Smooth muscle cell (in vitro differentiated cells): Measurements from ENCODE around the gene NHS. TPM values are rescaled to one million over a fixed set of nuclear protein-coding genes. Genes with fewer than 3 reads are reported as not detected.

ENCODE experiments used
- DNase-seq: peaks from one replicate; lab custom pipeline; 2025; ENCODE audit not compliant: unreplicated experiment; lab: John Stamatoyannopoulos, UW
- H2AFZ ChIP-seq: fragments of 200-600 bp; sonication (generic); 2 replicates; pipeline ENCODE4 v1.6.0; 2016; ENCODE audit warnings: antibody characterized with exemption, low read depth, mild to moderate bottlenecking
- H3F3A ChIP-seq: fragments of 200-600 bp; sonication (generic); 2 replicates; pipeline ENCODE4 v1.6.0; 2017; ENCODE audit warnings: antibody characterized with exemption, low read depth
- H3K27ac ChIP-seq: fragments of 200-600 bp; sonication (generic); 2 replicates; pipeline ENCODE4 v1.5.1; 2016; ENCODE audit warnings: low read depth, mild to moderate bottlenecking
- H3K27me3 ChIP-seq: fragments of 200-600 bp; sonication (generic); 2 replicates; pipeline ENCODE4 v1.6.1; 2016; ENCODE audit warnings: low read depth, mild to moderate bottlenecking
- H3K36me3 ChIP-seq: fragments of 200-600 bp; sonication (generic); 2 replicates; pipeline ENCODE4 v1.5.1; 2016; ENCODE audit warnings: low read depth
- H3K4me1 ChIP-seq: fragments of 200-600 bp; sonication (generic); 2 replicates; pipeline ENCODE4 v1.5.1; 2016; ENCODE audit warnings: low read depth
- H3K4me2 ChIP-seq: fragments of 200-600 bp; sonication (generic); 2 replicates; pipeline ENCODE4 v1.6.0; 2016; ENCODE audit warnings: mild to moderate bottlenecking
- H3K4me3 ChIP-seq: fragments of 200-600 bp; sonication (generic); 2 replicates; pipeline ENCODE4 v1.5.1; 2016; ENCODE audit warnings: mild to moderate bottlenecking
- H3K79me2 ChIP-seq: fragments of 200-600 bp; sonication (generic); 2 replicates; pipeline ENCODE4 v1.6.0; 2016; ENCODE audit warnings: low read depth, mild to moderate bottlenecking
- H3K9ac ChIP-seq: fragments of 200-600 bp; sonication (generic); 2 replicates; pipeline ENCODE4 v1.6.0; 2016; ENCODE audit warnings: low read depth
- H3K9me3 ChIP-seq: fragments of 200-600 bp; sonication (generic); replicated peaks from 2 replicates; pipeline ENCODE4 v1.5.1; 2016; ENCODE audit warnings: low read depth
- H4K20me1 ChIP-seq: fragments of 200-600 bp; sonication (generic); 2 replicates; pipeline ENCODE4 v1.6.0; 2016; ENCODE audit warnings: low read depth
- CTCF ChIP-seq: fragments of 200-600 bp; sonication (generic); IDR thresholded peaks from 2 replicates; pipeline ENCODE4 v1.5.1; 2017; ENCODE audit warnings: borderline replicate concordance, mild to moderate bottlenecking, antibody characterized with exemption; ENCODE audit not compliant: insufficient read depth, poor library complexity, severe bottlenecking
- WGBS: methylation state at CpG from one replicate; pipeline ENCODE4 v1.1.7; 2016; ENCODE audit warnings: low lambda C conversion rate; 5-methylcytosine and 5-hydroxymethylcytosine counted together
- polyA plus RNA-seq: library from polyadenylated mRNA; unstranded; fragments of >200 nt; fragmentation: Nextera tagmentation; extraction: Ambion mirVana; gene quantifications from 2 replicates; pipeline ENCODE4 v1.2.1, GENCODE V29; 2016
- total RNA-seq: library from RNA; depleted of rRNA; stranded (reverse); fragments of >200 nt; gene quantifications from 2 replicates; pipeline ENCODE4 v1.2.3, GENCODE V29; 2014

NHS gene
- total and polyA plus RNA-seq, 2 experiments from 2014 or later = 2.6 to 9.6 TPM

- Histone ChIP-seq H2AFZ (peak overlapping the region; percentile 72), H3K4me1 (no peaks in the 10 kb centered on the region), H3K9me3 (no peaks in the 10 kb centered on the region), H3K27ac (peak overlapping the region; percentile 28), H3K4me2 (peak overlapping the region; percentile 87), H3K79me2 (peaks cover 8% of the 10 kb centered on the region), H3K27me3 (no peaks in the 10 kb centered on the region), H4K20me1 (peaks cover 3% of the 10 kb centered on the region), H3F3A (no peaks in the 10 kb centered on the region), H3K36me3 (no peaks in the 10 kb centered on the region), H3K4me3 (peak overlapping the region; percentile 62), H3K9ac (no peak overlapping the region)
- DNase-seq = no peak
- 47% methylated on average over 9 of the region's 9 CpGs for WGBS
- no peak for TF ChIP-seq CTCF
Measured at GRCh38 chrX:17377795-17378194, 2.8 kb downstream of the NHS start.

DNA sequence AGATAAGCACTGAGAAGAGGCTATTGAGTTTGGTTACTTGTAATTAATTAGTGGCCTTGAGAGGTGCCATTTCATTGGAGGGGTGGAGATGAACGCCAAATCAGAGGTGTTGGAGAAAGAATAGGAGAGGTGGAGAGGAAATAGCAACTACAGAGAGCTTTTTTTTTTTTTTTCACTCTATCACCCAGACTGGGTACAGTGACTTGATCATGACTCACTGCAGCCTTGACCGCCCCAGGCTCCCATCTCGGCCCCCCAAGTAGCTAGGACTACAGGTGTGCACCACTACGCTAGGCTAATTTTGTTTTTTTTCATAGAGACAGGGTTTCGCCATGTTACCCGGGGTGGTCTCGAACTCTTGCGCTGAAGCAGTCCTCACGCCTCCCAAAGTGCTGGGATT, 5.2 kb downstream of the NHS start:
- Histone ChIP-seq H2AFZ (no peak overlapping the region), H3K79me2 (peaks cover 15% of the 10 kb centered on the region), H3K36me3 (no peaks in the 10 kb centered on the region), H3K4me3 (no peak overlapping the region), H3K9me3 (no peaks in the 10 kb centered on the region), H3K27ac (no peak overlapping the region), H3K4me1 (no peaks in the 10 kb centered on the region), H3K27me3 (no peaks in the 10 kb centered on the region), H3K4me2 (no peak overlapping the region), H3K9ac (no peak overlapping the region), H3F3A (no peaks in the 10 kb centered on the region), H4K20me1 (peaks cover 7% of the 10 kb centered on the region)
- no peak for TF ChIP-seq CTCF
- WGBS = 76% methylated on average over 9 of the region's 9 CpGs
- no peak for DNase-seq

GRCh38 chrX:17390419-17390850, 15.4 kb downstream of the NHS start:
- no peak for TF ChIP-seq CTCF
- DNase-seq = no peak
- peak overlapping the region; percentile 24 for H3K27ac ChIP-seq

GRCh38 chrX:17395154-17395553, 20.2 kb downstream of the NHS start:
- no peaks in the 10 kb centered on the region for H3K4me1 ChIP-seq
- 30% methylated on average over 1 of the region's 1 CpG for WGBS
- no peak overlapping the region for H2AFZ ChIP-seq
- no peak for TF ChIP-seq CTCF
- no peaks in the 10 kb centered on the region for H3K79me2 ChIP-seq
- DNase-seq = no peak
- H3F3A ChIP-seq = no peaks in the 10 kb centered on the region
- H3K27ac ChIP-seq = no peak overlapping the region
- no peak overlapping the region for H3K9ac ChIP-seq
- H4K20me1 ChIP-seq = no peaks in the 10 kb centered on the region
- H3K36me3 ChIP-seq = no peaks in the 10 kb centered on the region
- no peak overlapping the region for H3K4me2 ChIP-seq
- no peaks in the 10 kb centered on the region for H3K27me3 ChIP-seq
- H3K9me3 ChIP-seq = no peaks in the 10 kb centered on the region
- H3K4me3 ChIP-seq = no peak overlapping the region

More at GRCh38 chrX:17390419-17390850, 15.4 kb downstream of the NHS start:
- Histone ChIP-seq H3K27me3 (no peaks in the 10 kb centered on the region), H4K20me1 (peaks cover 5% of the 10 kb centered on the region), H3K9ac (no peak overlapping the region), H3K9me3 (no peaks in the 10 kb centered on the region), H3K4me2 (peak overlapping the region; percentile 11), H3K79me2 (peaks cover 4% of the 10 kb centered on the region), H2AFZ (no peak overlapping the region), H3F3A (no peaks in the 10 kb centered on the region), H3K4me1 (no peaks in the 10 kb centered on the region), H3K4me3 (no peak overlapping the region), H3K36me3 (no peaks in the 10 kb centered on the region)
- 75% methylated on average over 5 of the region's 5 CpGs for WGBS
